ENCODE data around the gene AQP12B.

AQP12B gene

GRCh38 chr2:240721596-240722180, 39.0 kb upstream of the AQP12B start:
- no peak for TF ChIP-seq EZH2phosphoT487 (IDR thresholded peaks at IDR 0.05; ENCODE audit: borderline replicate concordance, low read length)
- TF ChIP-seq CTCF (IDR thresholded peaks at IDR 0.05; ENCODE audit: low read depth, low read length, poor library complexity, severe bottlenecking) = no peak
- Histone ChIP-seq H4K20me1 (ENCODE audit: control insufficient read depth, insufficient read depth, low read depth, low read length) (no peaks in the 10 kb centered on the region), H3K4me3 (ENCODE audit: low read length) (no peak overlapping the region), H3K4me1 (ENCODE audit: control insufficient read depth, low read length) (no peaks in the 10 kb centered on the region), H3K27me3 (ENCODE audit: control insufficient read depth, low read length) (no peaks in the 10 kb centered on the region), H3K27ac (ENCODE audit: low read depth, low read length) (no peak overlapping the region), H3K4me2 (ENCODE audit: low read length) (no peak overlapping the region), H3K9me3 (ENCODE audit: control insufficient read depth, insufficient read depth, low read length) (no peaks in the 10 kb centered on the region), H3K79me2 (ENCODE audit: control insufficient read depth, low read length) (no peaks in the 10 kb centered on the region), H3K36me3 (ENCODE audit: control insufficient read depth, low read length) (no peaks in the 10 kb centered on the region), H3F3A (ENCODE audit: control insufficient read depth, insufficient read depth) (no peaks in the 10 kb centered on the region), H3K9me2 (replicated peaks; ENCODE audit: control insufficient read depth, low read length) (no peaks in the 10 kb centered on the region)

- H3K4me3 ChIP-seq (ENCODE audit: low read length) = no peak overlapping the region
- no peaks in the 10 kb centered on the region for H3K9me2 ChIP-seq (replicated peaks; ENCODE audit: control insufficient read depth, low read length)
- no peaks in the 10 kb centered on the region for H3K9me3 ChIP-seq (ENCODE audit: control insufficient read depth, insufficient read depth, low read length)
- no peaks in the 10 kb centered on the region for H3K79me2 ChIP-seq (ENCODE audit: control insufficient read depth, low read length)
- H3K36me3 ChIP-seq (ENCODE audit: control insufficient read depth, low read length) = no peaks in the 10 kb centered on the region
- no peak overlapping the region for H3K4me2 ChIP-seq (ENCODE audit: low read length)
- H3K4me1 ChIP-seq (ENCODE audit: control insufficient read depth, low read length) = no peaks in the 10 kb centered on the region
- H3K27me3 ChIP-seq (ENCODE audit: control insufficient read depth, low read length) = no peaks in the 10 kb centered on the region
- no peaks in the 10 kb centered on the region for H3F3A ChIP-seq (ENCODE audit: control insufficient read depth, insufficient read depth)
- no peak for TF ChIP-seq EZH2phosphoT487 (IDR thresholded peaks at IDR 0.05; ENCODE audit: borderline replicate concordance, low read length)
- TF ChIP-seq CTCF (IDR thresholded peaks at IDR 0.05; ENCODE audit: low read depth, low read length, poor library complexity, severe bottlenecking) = no peak
- no peaks in the 10 kb centered on the region for H4K20me1 ChIP-seq (ENCODE audit: control insufficient read depth, insufficient read depth, low read depth, low read length)
- H3K27ac ChIP-seq (ENCODE audit: low read depth, low read length) = no peak overlapping the region
Measured at GRCh38 chr2:240720686-240721595, 38.3 kb upstream of the AQP12B start.

GRCh38 chr2:240719676-240720545, 37.2 kb upstream of the AQP12B start:
- no peaks in the 10 kb centered on the region for H3K79me2 ChIP-seq (ENCODE audit: control insufficient read depth, low read length)
- no peaks in the 10 kb centered on the region for H3K36me3 ChIP-seq (ENCODE audit: control insufficient read depth, low read length)
- TF ChIP-seq EZH2phosphoT487 (IDR thresholded peaks at IDR 0.05; ENCODE audit: borderline replicate concordance, low read length) = no peak
- TF ChIP-seq CTCF (IDR thresholded peaks at IDR 0.05; ENCODE audit: low read depth, low read length, poor library complexity, severe bottlenecking) = no peak
- H3K4me1 ChIP-seq (ENCODE audit: control insufficient read depth, low read length) = no peaks in the 10 kb centered on the region
- no peaks in the 10 kb centered on the region for H3F3A ChIP-seq (ENCODE audit: control insufficient read depth, insufficient read depth)
- no peak overlapping the region for H3K4me2 ChIP-seq (ENCODE audit: low read length)
- no peaks in the 10 kb centered on the region for H3K27me3 ChIP-seq (ENCODE audit: control insufficient read depth, low read length)
- no peak overlapping the region for H3K27ac ChIP-seq (ENCODE audit: low read depth, low read length)
- H3K9me3 ChIP-seq (ENCODE audit: control insufficient read depth, insufficient read depth, low read length) = no peaks in the 10 kb centered on the region
- no peak overlapping the region for H3K4me3 ChIP-seq (ENCODE audit: low read length)
- H4K20me1 ChIP-seq (ENCODE audit: control insufficient read depth, insufficient read depth, low read depth, low read length) = no peaks in the 10 kb centered on the region
- H3K9me2 ChIP-seq (replicated peaks; ENCODE audit: control insufficient read depth, low read length) = no peaks in the 10 kb centered on the region

All from DOHH2 (cell line).